Effector memory CD8-positive, alpha-beta T cell (primary cell): ENCODE results near the gene CSNK2A2.

Source experiments
- ATAC-seq: fragments of 150-1000 bp; cut with Tn5 transposase; replicated peaks from 2 replicates; pipeline ENCODE4 v1.10.0; 2021; ENCODE audit warnings: mild to moderate bottlenecking, moderate library complexity
- DNase-seq, 3 experiments: peaks; one replicate each; pipeline ENCODE4 v3.0.0; 2021
- H3K27ac Mint-ChIP-seq, 2 donors: one replicate each; pipeline ENCODE4 v1.8.0; 2022; ENCODE audit warnings: mild to moderate bottlenecking in 2 of 2, mixed read lengths in 2 of 2, moderate library complexity in 2 of 2
- H3K27me3 Mint-ChIP-seq, 2 donors: one replicate each; pipeline ENCODE4 v1.8.0; 2022; ENCODE audit warnings: mixed read lengths in 2 of 2
- H3K36me3 Mint-ChIP-seq: one replicate; pipeline ENCODE4 v1.8.0; 2022; ENCODE audit warnings: mild to moderate bottlenecking, moderate library complexity, mixed read lengths; ENCODE audit not compliant: insufficient read depth
- H3K4me1 Mint-ChIP-seq, 2 donors: one replicate each; pipeline ENCODE4 v1.8.0; 2022; ENCODE audit warnings: low read depth in 2 of 2, mixed read lengths in 2 of 2
- H3K4me3 Mint-ChIP-seq, 2 donors: one replicate each; pipeline ENCODE4 v1.8.0; 2022; ENCODE audit warnings: mild to moderate bottlenecking in 2 of 2, mixed read lengths in 2 of 2, moderate library complexity in 2 of 2
- H3K9me3 Mint-ChIP-seq, 2 donors: one replicate each; pipeline ENCODE4 v1.8.0; 2022; ENCODE audit warnings: mixed read lengths in 2 of 2

The CSNK2A2 gene

GRCh38 chr16:58152246-58152868 is 45.5 kb downstream of the CSNK2A2 start:
- ATAC-seq = no peak
- Mint-ChIP-seq H3K27ac (no peak overlapping the region), H3K36me3 (no peaks in the 10 kb centered on the region), H3K4me1 (peaks cover 2 to 6% of the 10 kb centered on the region in 2 donors), H3K9me3 (no peaks in the 10 kb centered on the region), H3K27me3 (no peaks in the 10 kb centered on the region), H3K4me3 (no peak overlapping the region)
- no peak for DNase-seq

DNA sequence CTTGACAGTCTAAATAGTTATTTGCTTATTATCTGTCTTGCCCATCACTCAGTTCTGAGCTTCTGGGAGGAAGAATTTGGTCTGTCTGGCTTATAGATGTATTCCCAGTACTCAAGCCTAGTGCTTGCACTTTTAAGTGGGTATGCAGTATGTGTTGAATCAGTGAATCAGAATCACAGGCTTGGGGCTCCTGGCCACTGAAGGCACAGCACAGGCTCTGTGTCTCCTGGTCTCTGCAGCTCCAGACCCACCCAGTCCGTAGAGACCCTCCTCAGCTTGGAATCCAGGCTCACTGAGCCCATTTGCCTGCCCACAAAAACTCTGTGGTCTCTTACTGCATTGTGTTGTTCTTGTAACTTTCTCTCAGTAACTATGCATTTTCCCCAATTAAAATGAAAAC is 49.4 kb downstream of the CSNK2A2 start:
- Mint-ChIP-seq H3K36me3 (no peaks in the 10 kb centered on the region), H3K4me1 (no peaks in the 10 kb centered on the region), H3K27me3 (no peaks in the 10 kb centered on the region), H3K27ac (no peak overlapping the region), H3K9me3 (no peaks in the 10 kb centered on the region), H3K4me3 (no peak overlapping the region)
- DNase-seq (no peak), ATAC-seq (no peak)

GRCh38 chr16:58148099-58148498 is 49.8 kb downstream of the CSNK2A2 start:
- Mint-ChIP-seq H3K4me1 (no peaks in the 10 kb centered on the region), H3K4me3 (no peak overlapping the region), H3K27me3 (no peaks in the 10 kb centered on the region), H3K27ac (no peak overlapping the region), H3K9me3 (no peaks in the 10 kb centered on the region), H3K36me3 (no peaks in the 10 kb centered on the region)
- no peak for ATAC-seq
- DNase-seq = no peak

GRCh38 chr16:58138852-58139251 is 59.1 kb downstream of the CSNK2A2 start:
- Mint-ChIP-seq H3K27me3 (no peaks in the 10 kb centered on the region), H3K4me3 (no peak overlapping the region), H3K27ac (no peak overlapping the region), H3K36me3 (peaks cover 4% of the 10 kb centered on the region), H3K4me1 (no peaks in the 10 kb centered on the region), H3K9me3 (peaks cover 0 to 8% of the 10 kb centered on the region in 2 donors)
- ATAC-seq (no peak), DNase-seq (no peak)

- DNase-seq = no peak
- Mint-ChIP-seq H3K27me3 (no peaks in the 10 kb centered on the region), H3K36me3 (peaks cover 4% of the 10 kb centered on the region), H3K27ac (no peak overlapping the region), H3K4me1 (no peaks in the 10 kb centered on the region), H3K4me3 (no peak overlapping the region), H3K9me3 (peaks cover 0 to 8% of the 10 kb centered on the region in 2 donors)
- ATAC-seq = no peak
These were observed 60.3 kb downstream of the CSNK2A2 start for GRCh38 chr16:58137581-58137980.

DNA sequence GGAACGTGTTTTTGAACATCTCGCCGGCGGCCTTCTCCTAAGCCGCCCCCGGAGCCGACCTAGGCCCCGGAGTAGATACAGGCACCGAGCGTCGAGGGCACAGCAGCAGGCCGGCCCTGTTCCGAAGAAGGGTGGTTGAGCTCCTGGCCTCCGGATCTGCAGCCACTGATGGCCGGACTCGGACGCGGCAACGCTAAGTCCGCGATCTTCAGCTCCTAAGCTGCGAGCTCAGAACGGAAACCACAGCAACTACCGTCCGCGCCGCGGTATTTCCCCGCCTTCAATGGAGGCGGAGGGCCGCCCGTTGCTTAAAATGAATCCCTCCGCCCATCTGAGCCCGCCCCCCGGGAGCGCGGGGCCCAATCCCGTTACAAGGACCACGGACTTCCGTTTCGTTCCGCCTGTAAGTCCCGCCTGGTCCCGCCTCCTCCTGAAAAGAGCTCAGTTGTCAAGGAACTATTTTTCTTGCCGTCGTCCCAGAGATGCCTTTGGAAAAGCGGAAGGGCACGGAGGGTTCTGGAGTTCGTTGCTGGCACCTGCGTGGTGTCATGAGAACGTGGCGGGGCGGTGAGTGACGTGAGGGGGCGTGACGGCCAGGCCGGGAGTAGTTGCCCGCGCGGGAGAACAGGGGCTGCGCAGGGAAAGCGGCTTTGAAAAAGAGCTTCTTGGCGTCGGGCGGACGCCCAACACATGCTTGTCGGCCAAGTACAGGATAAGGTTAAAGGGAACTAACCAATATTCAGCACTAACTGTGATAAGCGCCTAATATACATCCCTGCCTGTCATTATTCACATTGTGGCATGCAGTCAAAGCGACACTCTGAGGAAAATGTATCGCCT is 68.6 kb downstream of the CSNK2A2 start, which contains the start of gene CFAP20:
Gene CFAP20, minus strand, starts transcription at position 285 of the 840 bp plus-strand sequence. Its CDS starts 266 bp downstream, at position 19.
- peaks cover 16% of the 10 kb centered on the region for H3K36me3 Mint-ChIP-seq
- H3K4me1 Mint-ChIP-seq = peaks cover 36 to 44% of the 10 kb centered on the region in 2 donors
- H3K4me3 Mint-ChIP-seq = peak within 1 kb of the TSS; percentile 91 to 93
- no peaks in the 10 kb centered on the region for H3K9me3 Mint-ChIP-seq
- H3K27me3 Mint-ChIP-seq = no peaks in the 10 kb centered on the region
- peak within 1 kb of the TSS; percentile 98 to 99 for H3K27ac Mint-ChIP-seq
- peak; percentile 93 to 94 (median 93) for DNase-seq
- peak; percentile 83 for ATAC-seq

GRCh38 chr16:58128711-58129096 is 69.2 kb downstream of the CSNK2A2 start:
- ATAC-seq = peak; percentile 4
- peak overlapping the region; percentile 98 to 99 for H3K27ac Mint-ChIP-seq
- peak overlapping the region; percentile 91 to 93 for H3K4me3 Mint-ChIP-seq
- H3K27me3 Mint-ChIP-seq = no peaks in the 10 kb centered on the region
- no peaks in the 10 kb centered on the region for H3K9me3 Mint-ChIP-seq
- H3K4me1 Mint-ChIP-seq = peaks cover 41 to 47% of the 10 kb centered on the region in 2 donors
- peaks cover 16% of the 10 kb centered on the region for H3K36me3 Mint-ChIP-seq
- DNase-seq = peak in 1 of 3 experiments; percentile 21

GRCh38 chr16:58128181-58128631 is 69.7 kb downstream of the CSNK2A2 start:
- H3K27ac Mint-ChIP-seq = peak overlapping the region; percentile 98 to 99
- H3K27me3 Mint-ChIP-seq = no peaks in the 10 kb centered on the region
- no peak for DNase-seq
- H3K4me3 Mint-ChIP-seq = peak overlapping the region; percentile 91 to 93
- peaks cover 16% of the 10 kb centered on the region for H3K36me3 Mint-ChIP-seq
- no peak for ATAC-seq
- H3K9me3 Mint-ChIP-seq = no peaks in the 10 kb centered on the region
- peaks cover 42 to 49% of the 10 kb centered on the region in 2 donors for H3K4me1 Mint-ChIP-seq

DNA sequence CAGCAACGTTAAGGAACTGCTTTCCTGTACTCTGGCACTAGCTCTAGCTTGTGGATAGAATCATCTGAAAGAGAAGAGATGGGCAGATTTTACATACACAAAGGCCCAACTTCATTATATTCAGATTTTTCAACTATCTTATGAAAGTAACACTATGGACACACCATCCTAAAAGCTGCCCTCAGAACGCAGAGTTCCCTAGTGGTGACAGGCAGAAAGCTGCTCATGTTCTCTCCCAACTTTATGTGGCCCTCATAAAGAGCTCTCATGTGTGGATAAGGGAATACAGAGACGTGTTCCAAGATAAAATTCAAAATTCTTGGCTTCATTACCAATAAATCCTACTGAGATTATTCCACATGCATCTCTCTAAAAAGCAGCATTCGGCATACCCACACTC is 70.3 kb downstream of the CSNK2A2 start:
- ATAC-seq = no peak
- peaks cover 42 to 51% of the 10 kb centered on the region in 2 donors for H3K4me1 Mint-ChIP-seq
- no peaks in the 10 kb centered on the region for H3K27me3 Mint-ChIP-seq
- H3K36me3 Mint-ChIP-seq = peaks cover 16% of the 10 kb centered on the region
- DNase-seq = no peak
- peak overlapping the region; percentile 98 to 99 for H3K27ac Mint-ChIP-seq
- H3K9me3 Mint-ChIP-seq = no peaks in the 10 kb centered on the region
- H3K4me3 Mint-ChIP-seq = peak overlapping the region; percentile 91 to 93

- peak; percentile 41 to 53 (median 44) for DNase-seq
- Mint-ChIP-seq H3K4me1 (peaks cover 42 to 52% of the 10 kb centered on the region in 2 donors), H3K27ac (peak overlapping the region; percentile 98 to 99)
These were observed 70.8 kb downstream of the CSNK2A2 start for GRCh38 chr16:58127033-58127556.

DNA sequence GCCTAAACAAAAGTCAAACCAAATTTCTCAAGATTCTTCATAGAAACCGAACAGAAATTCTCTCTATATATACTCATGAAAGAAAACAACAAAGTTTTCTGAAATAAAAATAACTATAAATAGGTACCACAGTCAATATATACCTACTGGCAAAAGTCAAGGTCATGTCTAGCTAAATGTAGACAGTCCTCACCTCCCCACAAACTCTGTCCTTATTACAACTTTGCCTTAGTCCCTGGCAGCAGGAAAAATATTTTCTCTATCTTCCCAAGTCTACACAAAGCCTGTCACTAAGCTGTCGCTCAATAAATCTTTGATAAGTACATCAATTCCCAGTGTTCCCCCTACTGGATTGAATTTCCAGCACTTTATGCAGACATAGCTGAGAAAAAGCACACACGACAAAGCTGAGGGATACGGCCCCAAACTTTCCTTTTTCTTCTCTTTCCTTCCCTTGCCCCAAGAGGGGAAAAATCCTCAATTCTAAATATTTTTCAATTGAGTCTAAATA is 71.4 kb downstream of the CSNK2A2 start:
- Mint-ChIP-seq H3K4me1 (peaks cover 43 to 56% of the 10 kb centered on the region in 2 donors), H3K4me3 (peak overlapping the region; percentile 91 to 93), H3K36me3 (peaks cover 20% of the 10 kb centered on the region), H3K27ac (peak overlapping the region; percentile 98 to 99), H3K27me3 (no peaks in the 10 kb centered on the region), H3K9me3 (no peaks in the 10 kb centered on the region)
- DNase-seq (no peak), ATAC-seq (no peak)

More at GRCh38 chr16:58127033-58127556, 70.8 kb downstream of the CSNK2A2 start:
- Mint-ChIP-seq H3K36me3 (peaks cover 18% of the 10 kb centered on the region), H3K4me3 (peak overlapping the region; percentile 91 to 93), H3K27me3 (no peaks in the 10 kb centered on the region), H3K9me3 (no peaks in the 10 kb centered on the region)
- peak; percentile 61 for ATAC-seq

DNA sequence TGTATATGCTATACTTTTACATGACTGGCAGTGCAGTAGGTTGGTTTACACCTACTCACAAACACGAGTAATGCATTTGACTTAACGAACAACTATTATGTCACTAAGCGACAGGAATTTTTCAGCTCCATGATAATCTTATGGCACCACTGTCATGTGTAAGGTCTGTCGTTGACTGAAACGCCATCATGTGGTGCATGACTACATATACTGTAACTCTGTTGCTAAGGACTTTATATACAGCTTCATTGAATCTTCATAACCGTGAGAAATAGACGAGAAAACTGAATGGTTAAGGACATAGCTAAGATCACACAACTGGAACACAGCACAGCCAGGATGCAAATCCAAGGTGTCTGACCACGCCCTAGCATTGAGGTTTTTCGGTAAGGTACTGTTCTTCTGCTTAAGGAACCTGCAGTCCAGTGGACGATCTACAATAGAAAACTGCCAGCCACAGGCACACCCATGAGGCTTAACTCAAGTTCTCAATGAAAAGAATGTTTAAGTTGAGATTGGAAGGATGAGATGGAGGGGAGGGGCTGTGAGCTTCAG is 72.0 kb downstream of the CSNK2A2 start:
- no peaks in the 10 kb centered on the region for H3K27me3 Mint-ChIP-seq
- peaks cover 20% of the 10 kb centered on the region for H3K36me3 Mint-ChIP-seq
- no peaks in the 10 kb centered on the region for H3K9me3 Mint-ChIP-seq
- H3K4me3 Mint-ChIP-seq = peak overlapping the region in 1 of 2 donors; percentile 10
- H3K4me1 Mint-ChIP-seq = peaks cover 44 to 58% of the 10 kb centered on the region in 2 donors
- peak overlapping the region; percentile 98 to 99 for H3K27ac Mint-ChIP-seq
- DNase-seq = no peak
- ATAC-seq = no peak

GRCh38 chr16:58125041-58125440 is 72.9 kb downstream of the CSNK2A2 start:
- peak overlapping the region in 1 of 2 donors; percentile 99 for H3K27ac Mint-ChIP-seq
- no peaks in the 10 kb centered on the region for H3K27me3 Mint-ChIP-seq
- no peak for DNase-seq
- ATAC-seq = no peak
- H3K4me3 Mint-ChIP-seq = no peak overlapping the region
- peaks cover 47 to 58% of the 10 kb centered on the region in 2 donors for H3K4me1 Mint-ChIP-seq
- no peaks in the 10 kb centered on the region for H3K9me3 Mint-ChIP-seq
- peaks cover 20% of the 10 kb centered on the region for H3K36me3 Mint-ChIP-seq
